ENCODE results near the gene SLC1A2.

Gene SLC1A2

DNA sequence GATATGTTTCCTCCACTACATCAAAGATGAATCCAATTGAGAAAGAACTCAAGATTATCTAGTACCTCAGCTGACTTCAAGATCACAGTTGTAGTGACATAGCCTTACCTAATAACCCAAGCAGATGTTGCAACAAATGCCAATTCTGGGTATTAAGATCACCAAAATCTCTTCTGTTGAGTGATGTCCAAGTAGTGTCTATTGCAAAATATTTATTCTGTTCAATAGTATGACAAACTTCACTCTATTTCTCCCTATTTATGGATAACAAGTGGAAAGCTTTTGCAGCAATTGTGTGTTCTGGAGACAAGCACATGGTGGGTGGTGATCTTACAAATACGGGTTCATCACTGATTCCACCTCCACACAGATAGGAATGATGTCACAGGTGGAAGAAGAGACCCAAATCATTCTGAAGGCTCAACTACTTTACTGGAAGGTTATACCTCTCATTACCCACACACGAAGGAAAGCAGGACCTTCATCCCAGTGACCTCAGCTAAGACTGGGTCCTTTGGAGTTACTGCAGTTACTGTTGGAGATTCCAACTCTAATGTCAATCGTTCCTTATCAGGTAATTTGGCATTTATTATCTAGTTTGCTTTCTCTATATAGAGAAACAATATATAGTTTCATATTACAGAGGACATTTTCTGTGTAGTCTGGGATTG is 208.3 kb downstream of the SLC1A2 start:
- no peak overlapping the region for H3K4me3 ChIP-seq (replicated peaks; ENCODE audit: low read depth, low read length)
- TF ChIP-seq CTCF (IDR thresholded peaks at IDR 0.05; ENCODE audit: low read length, missing control alignments), result no peak
- no peak for DNase-seq (ENCODE audit: low read depth)

- TF ChIP-seq CTCF (IDR thresholded peaks at IDR 0.05; ENCODE audit: low read length, missing control alignments), result no peak
- no peak for DNase-seq (ENCODE audit: low read depth)
- H3K4me3 ChIP-seq (replicated peaks; ENCODE audit: low read depth, low read length), result no peak overlapping the region
These were observed 210.6 kb downstream of the SLC1A2 start for GRCh38 chr11:35208795-35209194.

GRCh38 chr11:35207471-35208403 is 211.6 kb downstream of the SLC1A2 start:
- H3K4me3 ChIP-seq (replicated peaks; ENCODE audit: low read depth, low read length), result no peak overlapping the region
- TF ChIP-seq CTCF (IDR thresholded peaks at IDR 0.05; ENCODE audit: low read length, missing control alignments), result no peak
- DNase-seq (ENCODE audit: low read depth), result no peak

DNA sequence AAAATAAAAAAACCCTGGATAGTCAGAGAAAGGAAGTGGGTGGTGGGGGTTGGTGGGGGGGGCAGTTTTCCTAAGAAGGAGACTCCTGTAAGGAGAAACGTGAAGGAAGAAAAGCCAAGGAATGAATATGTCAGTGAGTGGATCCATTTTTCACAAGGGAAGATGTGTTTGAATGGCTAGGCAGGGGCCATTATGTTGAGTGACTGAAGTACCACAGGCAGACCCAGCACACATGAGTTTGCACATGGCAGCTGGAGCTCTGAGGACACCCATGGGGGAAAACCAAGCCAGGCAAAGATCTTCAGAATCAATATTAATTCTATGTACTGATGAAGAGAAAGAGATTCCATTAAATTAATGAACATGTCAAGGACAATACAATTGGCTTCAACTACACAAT is 212.7 kb downstream of the SLC1A2 start:
- no peak for TF ChIP-seq CTCF (IDR thresholded peaks at IDR 0.05; ENCODE audit: low read length, missing control alignments)
- H3K4me3 ChIP-seq (replicated peaks; ENCODE audit: low read depth, low read length), result no peak overlapping the region
- DNase-seq (ENCODE audit: low read depth), result no peak

DNA sequence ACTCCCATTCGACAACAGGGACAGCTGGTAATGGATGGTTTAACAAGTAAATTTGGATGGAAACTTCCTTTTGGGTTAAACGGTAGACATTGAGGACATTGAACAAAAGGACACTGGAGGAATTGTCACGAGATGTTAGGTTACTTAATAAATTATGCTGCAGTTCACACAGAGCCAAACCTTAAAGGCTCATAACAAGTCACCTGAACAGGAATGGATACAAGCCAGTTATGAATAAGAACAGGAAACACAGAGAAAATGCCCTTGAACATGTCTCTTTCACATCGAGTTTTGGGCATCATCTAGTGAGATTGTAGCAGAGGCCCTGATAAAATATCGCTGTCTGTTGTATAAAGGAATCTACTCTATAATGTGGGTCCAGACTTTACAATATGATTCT is 214.7 kb downstream of the SLC1A2 start:
- DNase-seq (ENCODE audit: low read depth), result no peak
- no peak overlapping the region for H3K4me3 ChIP-seq (replicated peaks; ENCODE audit: low read depth, low read length)
- TF ChIP-seq CTCF (IDR thresholded peaks at IDR 0.05; ENCODE audit: low read length, missing control alignments), result no peak

Data from fibroblast of pulmonary artery (primary cell).